HepG2 (cell line): ENCODE results near the gene ACD. TPM values are rescaled to one million over a fixed set of nuclear protein-coding genes. Genes with fewer than 3 reads are reported as not detected.

Experiments used
- ETV5 ChIP-seq: IDR thresholded peaks from 2 replicates; pipeline ENCODE4 v1.6.1; 2018; ENCODE audit warnings: missing biosample characterization, missing genetic modification reagents, inconsistent platforms, borderline replicate concordance
- FOXJ3 ChIP-seq: sonication (generic); formaldehyde crosslinking; IDR thresholded peaks from 2 replicates; pipeline ENCODE4 v1.4.0; 2020; ENCODE audit warnings: missing genetic modification reagents, mild to moderate bottlenecking, borderline replicate concordance
- GATAD1 ChIP-seq: IDR thresholded peaks from 2 replicates; pipeline ENCODE4 v1.6.1; 2016; ENCODE audit warnings: missing genetic modification reagents, missing compliant biosample characterization
- GZF1 ChIP-seq: sonication (generic); formaldehyde crosslinking; IDR thresholded peaks from 2 replicates; pipeline ENCODE4 v1.5.1; 2020; ENCODE audit warnings: mild to moderate bottlenecking, missing genetic modification reagents
- HOXA3 ChIP-seq: sonication (generic); formaldehyde crosslinking; IDR thresholded peaks from 2 replicates; pipeline ENCODE4 v1.5.0; 2020; ENCODE audit warnings: missing genetic modification reagents
- HOXD1 ChIP-seq: sonication (generic); formaldehyde crosslinking; IDR thresholded peaks from 2 replicates; pipeline ENCODE4 v1.5.0; 2020; ENCODE audit warnings: missing genetic modification reagents
- KLF12 ChIP-seq: sonication (generic); formaldehyde crosslinking; IDR thresholded peaks from 2 replicates; pipeline ENCODE4 v1.4.0; 2020; ENCODE audit warnings: missing genetic modification reagents, borderline replicate concordance
- MIXL1 ChIP-seq: IDR thresholded peaks from 2 replicates; pipeline ENCODE4 v1.6.1; 2016
- PITX1 ChIP-seq: sonication (generic); formaldehyde crosslinking; IDR thresholded peaks from 2 replicates; pipeline ENCODE4 v1.5.1; 2020; ENCODE audit warnings: mild to moderate bottlenecking, missing genetic modification reagents
- RBFOX2 ChIP-seq: fragments of 200-400 bp; formaldehyde crosslinking; IDR thresholded peaks from 2 replicates; pipeline ENCODE4 v1.6.1; 2017; ENCODE audit warnings: low read depth, mild to moderate bottlenecking, low read length
- RFXAP ChIP-seq: sonication (generic); formaldehyde crosslinking; IDR thresholded peaks from 2 replicates; pipeline ENCODE4 v1.4.0; 2020; ENCODE audit warnings: missing genetic modification reagents, borderline replicate concordance
- RXRB ChIP-seq: IDR thresholded peaks from 2 replicates; pipeline ENCODE4 v1.6.1; 2016; ENCODE audit warnings: borderline replicate concordance, missing genetic modification reagents, missing compliant biosample characterization
- TBX3 ChIP-seq: fragments of 450-650 bp; IDR thresholded peaks from 2 replicates; pipeline ENCODE4 v1.6.1; 2017; ENCODE audit warnings: antibody characterized with exemption, mild to moderate bottlenecking, inconsistent platforms, borderline replicate concordance
- ZKSCAN8 ChIP-seq: IDR thresholded peaks from 2 replicates; pipeline ENCODE4 v1.6.1; 2016; ENCODE audit warnings: borderline replicate concordance, missing genetic modification reagents, missing compliant biosample characterization
- ZNF276 ChIP-seq: sonication (generic); formaldehyde crosslinking; IDR thresholded peaks from 2 replicates; pipeline ENCODE4 v1.4.0; 2020; ENCODE audit warnings: mild to moderate bottlenecking, low read depth, missing genetic modification reagents
- ZNF639 ChIP-seq: conservative IDR thresholded peaks from 2 replicates; pipeline ENCODE4 v1.6.1; 2018; ENCODE audit warnings: missing genetic modification reagents
- ZNF7 ChIP-seq: IDR thresholded peaks from 2 replicates; pipeline ENCODE4 v1.6.1; 2016; ENCODE audit warnings: missing biosample characterization, missing genetic modification reagents
- ZNF878 ChIP-seq: sonication (generic); formaldehyde crosslinking; IDR thresholded peaks from 2 replicates; pipeline ENCODE4 v1.8.1; 2023; ENCODE audit warnings: mild to moderate bottlenecking, missing genetic modification reagents, moderate library complexity
- ZSCAN21 ChIP-seq: sonication (generic); formaldehyde crosslinking; IDR thresholded peaks from 2 replicates; pipeline ENCODE4 v1.8.0; 2022; ENCODE audit warnings: mild to moderate bottlenecking, missing genetic modification reagents, moderate library complexity, borderline replicate concordance
- polyA plus RNA-seq, 8 experiments: library from polyadenylated mRNA; depleted of rRNA in 3 of 8; stranded (reverse) in 7 of 8; unstranded in 1 of 8; fragments of >200 nt; fragmentation: Illumina TruSeq in 4 of 8; extraction: Trizol in 4 of 8; gene quantifications; 2 replicates each; pipeline versions ENCODE4 v1.2.1 to v1.2.3, GENCODE V29; 2011 to 2016; ENCODE audit warnings: low read depth in 4 of 8, missing spikeins in 1 of 8, mixed read lengths in 1 of 8; ENCODE audit not compliant: insufficient read depth in 1 of 8
- total RNA-seq, 5 experiments: library from RNA; depleted of rRNA; stranded (reverse); fragments of >200 nt; fragmentation: Illumina TruSeq; extraction: Trizol; gene quantifications; 2 replicates each; pipeline ENCODE4 v1.2.3, GENCODE V29; 2016; ENCODE audit warnings: low read depth in 1 of 5
- TF ChIP-seq, protein P1 (sequence below): sonication (generic); formaldehyde crosslinking; IDR thresholded peaks from 2 replicates; pipeline ENCODE4 v1.4.0; 2020; ENCODE audit warnings: low read depth, mild to moderate bottlenecking, missing genetic modification reagents
- TF ChIP-seq, protein P2 (sequence below): sonication (generic); formaldehyde crosslinking; IDR thresholded peaks from 2 replicates; pipeline ENCODE4 v1.4.0; 2020; ENCODE audit warnings: missing genetic modification reagents
- TF ChIP-seq, protein P3 (sequence below): sonication (generic); formaldehyde crosslinking; IDR thresholded peaks from 2 replicates; pipeline ENCODE4 v1.4.0; 2020; ENCODE audit warnings: missing genetic modification reagents, low read depth, mild to moderate bottlenecking, borderline replicate concordance
- TF ChIP-seq, protein P4 (sequence below): sonication (generic); formaldehyde crosslinking; IDR thresholded peaks from 2 replicates; pipeline ENCODE4 v1.4.0; 2020; ENCODE audit warnings: mild to moderate bottlenecking, missing genetic modification reagents
- TF ChIP-seq, protein P5 (sequence below): IDR thresholded peaks from 2 replicates; pipeline ENCODE4 v1.6.1; 2016; ENCODE audit warnings: low read depth, borderline replicate concordance

Gene ACD
- total and polyA plus RNA-seq, 2 of the 13 experiments (the other 11 are each of a cell fraction or from before 2014, with no cell fraction given), result 32.6 to 38.3 TPM

DNA sequence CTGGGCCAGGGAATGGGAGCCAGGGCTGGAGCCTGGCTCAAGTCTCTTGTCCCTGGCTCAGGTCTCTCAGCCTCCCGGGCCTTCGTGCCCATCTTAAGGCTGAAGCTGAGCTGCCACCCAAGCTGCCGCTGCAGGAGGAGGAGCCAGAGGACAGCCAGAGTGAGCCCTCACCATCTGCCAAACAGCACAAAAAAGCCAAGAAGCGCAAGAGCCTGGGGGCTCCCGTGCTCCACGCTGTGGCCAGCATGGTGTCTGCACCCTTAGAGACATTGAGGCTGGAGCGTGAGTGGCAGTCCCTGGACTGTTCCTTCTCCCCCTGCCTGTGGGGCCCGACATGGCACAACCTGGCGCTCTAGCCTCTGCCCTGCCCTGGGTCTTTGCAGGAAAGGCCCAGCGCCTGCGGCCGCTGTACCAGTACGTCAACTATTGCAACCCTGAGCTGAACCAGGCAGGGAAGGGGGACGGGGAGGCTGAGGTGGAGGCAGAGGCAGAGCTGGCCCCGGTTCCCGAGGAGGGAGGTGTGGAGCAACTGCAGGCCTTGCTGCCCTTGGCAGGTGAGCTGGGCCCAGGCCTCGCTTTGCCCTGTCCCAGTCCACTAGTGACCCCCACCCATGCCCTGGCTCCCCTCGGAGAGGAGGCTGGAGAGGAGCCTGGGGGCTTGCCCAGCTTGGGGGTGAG, 7.9 kb upstream of the ACD start (continued):
- TF ChIP-seq, protein P1, sequence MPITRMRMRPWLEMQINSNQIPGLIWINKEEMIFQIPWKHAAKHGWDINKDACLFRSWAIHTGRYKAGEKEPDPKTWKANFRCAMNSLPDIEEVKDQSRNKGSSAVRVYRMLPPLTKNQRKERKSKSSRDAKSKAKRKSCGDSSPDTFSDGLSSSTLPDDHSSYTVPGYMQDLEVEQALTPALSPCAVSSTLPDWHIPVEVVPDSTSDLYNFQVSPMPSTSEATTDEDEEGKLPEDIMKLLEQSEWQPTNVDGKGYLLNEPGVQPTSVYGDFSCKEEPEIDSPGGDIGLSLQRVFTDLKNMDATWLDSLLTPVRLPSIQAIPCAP (CRISPR knock-in tag), result no peak
- TF ChIP-seq MIXL1 (CRISPR knock-in tag), result 0 out of 2 replicates have a peak, but pooled peaks have one; percentile 42
- TF ChIP-seq TBX3, result no peak
- TF ChIP-seq GZF1 (CRISPR knock-in tag), result 0 out of 2 replicates have a peak, but pooled peaks have one; percentile 65
- TF ChIP-seq RXRB (CRISPR knock-in tag), result peak; percentile 36; the same call in 1 of the 2 replicates
- TF ChIP-seq RBFOX2, result peak; percentile 46
- TF ChIP-seq ZNF639 (CRISPR knock-in tag), result 0 out of 2 replicates have a peak, but pooled peaks have one; percentile 69
- peak; percentile 82; the same call in 1 of the 2 replicates for TF ChIP-seq ZNF276 (CRISPR knock-in tag)
- TF ChIP-seq ZNF878 (CRISPR knock-in tag), result no peak
- TF ChIP-seq RFXAP (CRISPR knock-in tag), result peak; percentile 25; the same call in 1 of the 2 replicates
- TF ChIP-seq PITX1 (CRISPR knock-in tag), result peak; percentile 77; the same call in 1 of the 2 replicates
- TF ChIP-seq FOXJ3 (CRISPR knock-in tag), result no peak
- TF ChIP-seq, protein P2, sequence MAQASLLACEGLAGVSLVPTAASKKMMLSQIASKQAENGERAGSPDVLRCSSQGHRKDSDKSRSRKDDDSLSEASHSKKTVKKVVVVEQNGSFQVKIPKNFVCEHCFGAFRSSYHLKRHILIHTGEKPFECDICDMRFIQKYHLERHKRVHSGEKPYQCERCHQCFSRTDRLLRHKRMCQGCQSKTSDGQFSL, result 0 out of 2 replicates have a peak, but pooled peaks have one; percentile 29
- TF ChIP-seq ZSCAN21 (CRISPR knock-in tag), result 0 out of 2 replicates have a peak, but pooled peaks have one; percentile 41
- TF ChIP-seq, protein P3, sequence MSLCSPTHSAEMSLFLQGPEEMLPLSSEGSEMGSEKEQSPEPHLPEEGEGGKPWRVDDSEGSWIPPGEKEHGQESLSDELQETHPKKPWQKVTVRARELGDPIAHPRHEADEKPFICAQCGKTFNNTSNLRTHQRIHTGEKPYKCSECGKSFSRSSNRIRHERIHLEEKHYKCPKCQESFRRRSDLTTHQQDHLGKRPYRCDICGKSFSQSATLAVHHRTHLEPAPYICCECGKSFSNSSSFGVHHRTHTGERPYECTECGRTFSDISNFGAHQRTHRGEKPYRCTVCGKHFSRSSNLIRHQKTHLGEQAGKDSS (CRISPR knock-in tag), result peak; percentile 46; the same call in 1 of the 2 replicates
- TF ChIP-seq ZKSCAN8, result peak; percentile 90; the same call in 1 of the 2 replicates
- no peak for TF ChIP-seq ZNF7 (CRISPR knock-in tag)
- TF ChIP-seq, protein P4, sequence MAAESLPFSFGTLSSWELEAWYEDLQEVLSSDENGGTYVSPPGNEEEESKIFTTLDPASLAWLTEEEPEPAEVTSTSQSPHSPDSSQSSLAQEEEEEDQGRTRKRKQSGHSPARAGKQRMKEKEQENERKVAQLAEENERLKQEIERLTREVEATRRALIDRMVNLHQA (CRISPR knock-in tag), result no peak
- peak; percentile 84 for TF ChIP-seq HOXA3
- TF ChIP-seq ETV5, result peak; percentile 67
- no peak for TF ChIP-seq HOXD1
- TF ChIP-seq GATAD1 (CRISPR knock-in tag), result peak; percentile 80
- TF ChIP-seq, protein P5, sequence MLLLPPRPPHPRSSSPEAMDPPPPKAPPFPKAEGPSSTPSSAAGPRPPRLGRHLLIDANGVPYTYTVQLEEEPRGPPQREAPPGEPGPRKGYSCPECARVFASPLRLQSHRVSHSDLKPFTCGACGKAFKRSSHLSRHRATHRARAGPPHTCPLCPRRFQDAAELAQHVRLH (CRISPR knock-in tag), result peak; percentile 72; the same call in 1 of the 2 replicates
- 0 out of 2 replicates have a peak, but pooled peaks have one; percentile 34 for TF ChIP-seq KLF12 (CRISPR knock-in tag)
